Stomach smooth muscle (tissue), 2 donors: ENCODE measurements around the gene CEP78.
A peak's percentile ranks its signal among the peaks of the same experiment; 100 is the strongest.

Source experiments
- H3K27ac ChIP-seq: one replicate; pipeline ENCODE4 v1.7.0; 2013; ENCODE audit warnings: mild to moderate bottlenecking, low read length, inconsistent platforms
- H3K27me3 ChIP-seq, 2 donors: one replicate each; pipeline ENCODE4 v1.7.0; 2013; ENCODE audit warnings: low read length in 2 of 2; ENCODE audit not compliant: insufficient read depth in 2 of 2, control insufficient read depth in 1 of 2
- H3K36me3 ChIP-seq, 2 donors: one replicate each; pipeline ENCODE4 v1.7.0; 2013; ENCODE audit warnings: low read length in 2 of 2; ENCODE audit not compliant: control insufficient read depth in 2 of 2, insufficient read depth in 2 of 2
- H3K4me1 ChIP-seq: one replicate; pipeline ENCODE4 v1.7.0; 2013; ENCODE audit warnings: low read length; ENCODE audit not compliant: control insufficient read depth, insufficient read depth
- H3K4me3 ChIP-seq, 2 donors: one replicate each; pipeline ENCODE4 v1.7.0; 2013; ENCODE audit warnings: low read length in 2 of 2
- H3K9ac ChIP-seq, 2 donors: one replicate each; pipeline ENCODE4 v1.7.0; 2013; ENCODE audit warnings: low read length in 2 of 2, mild to moderate bottlenecking in 1 of 2
- H3K9me3 ChIP-seq, 2 donors: one replicate each; pipeline ENCODE4 v1.7.0; 2013; ENCODE audit warnings: low read length in 2 of 2; ENCODE audit not compliant: control insufficient read depth in 2 of 2
- donor health status: healthy.
- donor health status: Pancreatic carcinoma.

Gene CEP78

GRCh38 chr9:78234810-78235209, 1.1 kb upstream of the CEP78 start:
- H3K27ac ChIP-seq: no peak overlapping the region
- H3K9ac ChIP-seq: peak overlapping the region; percentile 75 to 77
- H3K4me3 ChIP-seq: peak overlapping the region; percentile 89 to 95

GRCh38 chr9:78235256-78235761, 566 bp upstream of the CEP78 start:
- Histone ChIP-seq H3K27ac (peak overlapping the region; percentile 60), H3K9me3 (no peaks in the 10 kb centered on the region), H3K4me1 (peaks cover 5% of the 10 kb centered on the region), H3K36me3 (peaks cover 0 to 3% of the 10 kb centered on the region in 2 donors), H3K27me3 (no peaks in the 10 kb centered on the region), H3K4me3 (peak overlapping the region; percentile 89 to 95), H3K9ac (peak overlapping the region; percentile 75 to 77)

More at GRCh38 chr9:78234810-78235209, 1.1 kb upstream of the CEP78 start:
- Histone ChIP-seq H3K36me3 (no peaks in the 10 kb centered on the region), H3K27me3 (no peaks in the 10 kb centered on the region), H3K4me1 (peaks cover 5% of the 10 kb centered on the region), H3K9me3 (no peaks in the 10 kb centered on the region)

GRCh38 chr9:78236551-78236910, 656 bp downstream of the CEP78 start:
- Histone ChIP-seq H3K9me3 (no peaks in the 10 kb centered on the region), H3K4me1 (peaks cover 5% of the 10 kb centered on the region), H3K9ac (peak overlapping the region; percentile 75 to 77), H3K27me3 (no peaks in the 10 kb centered on the region), H3K36me3 (peaks cover 0 to 4% of the 10 kb centered on the region in 2 donors), H3K4me3 (peak overlapping the region; percentile 89 to 95), H3K27ac (peak overlapping the region; percentile 60)

- Histone ChIP-seq H3K4me3 (no peak overlapping the region), H3K27ac (no peak overlapping the region), H3K9me3 (no peaks in the 10 kb centered on the region)
Measured at GRCh38 chr9:78238046-78239038, 2.5 kb downstream of the CEP78 start.

GRCh38 chr9:78239506-78239905, 3.6 kb downstream of the CEP78 start:
- Histone ChIP-seq H3K4me1 (peaks cover 5% of the 10 kb centered on the region), H3K4me3 (no peak overlapping the region), H3K27ac (no peak overlapping the region), H3K27me3 (no peaks in the 10 kb centered on the region), H3K36me3 (peaks cover 4 to 8% of the 10 kb centered on the region in 2 donors), H3K9ac (no peak overlapping the region), H3K9me3 (no peaks in the 10 kb centered on the region)

More at GRCh38 chr9:78238046-78239038, 2.5 kb downstream of the CEP78 start:
- H3K27me3 ChIP-seq: no peaks in the 10 kb centered on the region
- H3K9ac ChIP-seq: peak overlapping the region in 1 of 2 donors; percentile 36
- H3K36me3 ChIP-seq: peaks cover 2 to 7% of the 10 kb centered on the region in 2 donors
- H3K4me1 ChIP-seq: peaks cover 5% of the 10 kb centered on the region

- Histone ChIP-seq H3K36me3 (peaks cover 4 to 8% of the 10 kb centered on the region in 2 donors), H3K27me3 (no peaks in the 10 kb centered on the region), H3K27ac (no peak overlapping the region), H3K4me1 (no peaks in the 10 kb centered on the region), H3K4me3 (no peak overlapping the region), H3K9ac (no peak overlapping the region), H3K9me3 (no peaks in the 10 kb centered on the region)
Measured at GRCh38 chr9:78242041-78242440, 6.2 kb downstream of the CEP78 start.

GRCh38 chr9:78243130-78243529, 7.3 kb downstream of the CEP78 start:
- no peaks in the 10 kb centered on the region for H3K9me3 ChIP-seq

GRCh38 chr9:78245401-78245800, 9.5 kb downstream of the CEP78 start:
- H3K36me3 ChIP-seq: peaks cover 4% of the 10 kb centered on the region in 2 donors
- no peak overlapping the region for H3K9ac ChIP-seq
- no peaks in the 10 kb centered on the region for H3K4me1 ChIP-seq
- no peaks in the 10 kb centered on the region for H3K9me3 ChIP-seq
- no peak overlapping the region for H3K27ac ChIP-seq
- H3K4me3 ChIP-seq: no peak overlapping the region
- no peaks in the 10 kb centered on the region for H3K27me3 ChIP-seq

More at GRCh38 chr9:78243130-78243529, 7.3 kb downstream of the CEP78 start:
- Histone ChIP-seq H3K36me3 (peaks cover 4 to 8% of the 10 kb centered on the region in 2 donors), H3K9ac (no peak overlapping the region), H3K27me3 (no peaks in the 10 kb centered on the region), H3K4me1 (no peaks in the 10 kb centered on the region), H3K4me3 (no peak overlapping the region), H3K27ac (no peak overlapping the region)

- Histone ChIP-seq H3K4me1 (no peaks in the 10 kb centered on the region), H3K36me3 (no peaks in the 10 kb centered on the region), H3K4me3 (no peak overlapping the region), H3K27ac (no peak overlapping the region), H3K9ac (no peak overlapping the region), H3K9me3 (no peaks in the 10 kb centered on the region), H3K27me3 (no peaks in the 10 kb centered on the region)
Measured at GRCh38 chr9:78248635-78249034, 12.8 kb downstream of the CEP78 start.

GRCh38 chr9:78249542-78249941, 13.7 kb downstream of the CEP78 start:
- Histone ChIP-seq H3K27ac (no peak overlapping the region), H3K4me3 (no peak overlapping the region), H3K9ac (no peak overlapping the region), H3K36me3 (no peaks in the 10 kb centered on the region), H3K27me3 (no peaks in the 10 kb centered on the region), H3K4me1 (no peaks in the 10 kb centered on the region), H3K9me3 (no peaks in the 10 kb centered on the region)

- no peak overlapping the region for H3K4me3 ChIP-seq
- H3K27ac ChIP-seq: no peak overlapping the region
- no peaks in the 10 kb centered on the region for H3K27me3 ChIP-seq
- no peaks in the 10 kb centered on the region for H3K4me1 ChIP-seq
- H3K9me3 ChIP-seq: no peaks in the 10 kb centered on the region
- H3K9ac ChIP-seq: no peak overlapping the region
- H3K36me3 ChIP-seq: peaks cover 0 to 2% of the 10 kb centered on the region in 2 donors
Measured at GRCh38 chr9:78252616-78253015, 16.7 kb downstream of the CEP78 start.
